HepG2 (cell line): ENCODE measurements around the gene SQSTM1. TPM values are rescaled to one million over a fixed set of nuclear protein-coding genes. Genes with fewer than 3 reads are reported as not detected.

Experiments used
- ATAC-seq: fragments of 200-7000 bp; cut with Tn5 transposase; 3 replicates; pipeline ENCODE4 v1.9.1; 2020; ENCODE audit warnings: mild to moderate bottlenecking, moderate library complexity
- BruUV-seq: library from RNA; stranded (reverse); fragments of 400-500 nt; replicated peaks from 2 replicates; lab custom pipeline; 2021; lab: Mats Ljungman, UMichigan
- CTCF ChIA-PET: fragments of 300-600 bp; formaldehyde crosslinking; extraction: SDS; loops from one replicate; lab custom pipeline; 2021; ENCODE audit warnings: low total read pairs, inconsistent platforms, low intra/inter-chr PET ratio; lab: Yijun Ruan, JAX
- POLR2A ChIA-PET: fragments of 350-600 bp; sonication (Branson Sonifier 250); formaldehyde crosslinking; loops from one replicate; lab custom pipeline; 2020; ENCODE audit warnings: antibody characterized with exemption, inconsistent platforms; lab: Yijun Ruan, JAX
- DNase-seq: peaks from one replicate; pipeline ENCODE4 v3.0.0-alpha.2; 2015; ENCODE audit warnings: low spot score
- FAIRE-seq: peaks from 3 replicates; lab custom pipeline; 2011; peaks lifted over from hg19 to GRCh38; lab: Jason Lieb, UNC
- H2AFZ ChIP-seq: one replicate; pipeline ENCODE4 v1.6.1; 2011; ENCODE audit warnings: low read length, inconsistent platforms
- H3K27ac ChIP-seq: fragments of 300-600 bp; 3 replicates; pipeline ENCODE4 v1.8.0; 2011; ENCODE audit warnings: mixed run types, mild to moderate bottlenecking, mixed read lengths, low read length, inconsistent platforms; ENCODE audit not compliant: insufficient read depth; ENCODE audit errors: extremely low read length
- H3K27me3 ChIP-seq, 2 experiments: fragments of 200-600 bp in 1 of 2; 2 replicates in 1 of 2; 3 replicates in 1 of 2; pipeline versions ENCODE4 v1.6.0 to v1.8.0; 2011; ENCODE audit warnings: low read length in 2 of 2, mild to moderate bottlenecking in 2 of 2, moderate library complexity in 2 of 2, inconsistent platforms in 1 of 2; ENCODE audit not compliant: insufficient read depth in 2 of 2, control insufficient read depth in 1 of 2
- H3K36me3 ChIP-seq, 2 experiments: fragments of 200-600 bp in 1 of 2; replicated peaks in 1 of 2; 2 replicates in 1 of 2; 3 replicates in 1 of 2; pipeline versions ENCODE4 v1.5.1 to v1.8.0; 2011; ENCODE audit warnings: low read length in 2 of 2, inconsistent platforms in 1 of 2; ENCODE audit not compliant: insufficient read depth in 2 of 2, control insufficient read depth in 1 of 2
- H3K4me1 ChIP-seq: 2 replicates; pipeline ENCODE4 v1.5.1; 2012; ENCODE audit warnings: low read length, inconsistent platforms; ENCODE audit not compliant: insufficient read depth
- H3K4me2 ChIP-seq: 2 replicates; pipeline ENCODE4 v1.6.0; 2011; ENCODE audit warnings: low read depth, low read length, inconsistent platforms
- H3K4me3 ChIP-seq, 3 experiments: fragments of 200-600 bp in 1 of 3; sonication (generic), shearing (Covaris generic) in 1 of 3; replicated peaks in 1 of 3; 2 replicates each; pipeline ENCODE4 v1.5.1; 2011 to 2016; ENCODE audit warnings: low read length in 3 of 3, inconsistent platforms in 2 of 3, low read depth in 2 of 3, mild to moderate bottlenecking in 2 of 3, control low read depth in 1 of 3, mixed read lengths in 1 of 3; ENCODE audit not compliant: insufficient read depth in 1 of 3
- H3K79me2 ChIP-seq: one replicate; pipeline ENCODE4 v1.6.1; 2011; ENCODE audit warnings: low read length, inconsistent platforms; ENCODE audit not compliant: insufficient read depth
- H3K9ac ChIP-seq: 2 replicates; pipeline ENCODE4 v1.6.0; 2011; ENCODE audit warnings: mild to moderate bottlenecking, low read depth, low read length, inconsistent platforms; ENCODE audit not compliant: insufficient read depth
- H3K9me3 ChIP-seq: 2 replicates; pipeline ENCODE4 v1.5.1; 2012; ENCODE audit warnings: mild to moderate bottlenecking, low read length
- H4K20me1 ChIP-seq: 2 replicates; pipeline ENCODE4 v1.6.0; 2011; ENCODE audit warnings: inconsistent platforms, mild to moderate bottlenecking, low read length, moderate library complexity; ENCODE audit not compliant: insufficient read depth
- ARID2 ChIP-seq: sonication (generic); formaldehyde crosslinking; IDR thresholded peaks from 2 replicates; pipeline ENCODE4 v1.8.1; 2022; ENCODE audit warnings: mild to moderate bottlenecking, missing genetic modification reagents, borderline replicate concordance
- CAMTA2 ChIP-seq: sonication (generic); formaldehyde crosslinking; IDR thresholded peaks from 2 replicates; pipeline ENCODE4 v1.4.0; 2020; ENCODE audit warnings: mild to moderate bottlenecking, missing genetic modification reagents, borderline replicate concordance
- CEBPG ChIP-seq: IDR thresholded peaks from 2 replicates; pipeline ENCODE4 v1.6.1; 2016
- CSRNP2 ChIP-seq: sonication (generic); formaldehyde crosslinking; conservative IDR thresholded peaks from 2 replicates; pipeline ENCODE4 v1.8.0; 2022; ENCODE audit warnings: low read depth, missing genetic modification reagents
- FOXP1 ChIP-seq, 2 experiments: fragments of 450-650 bp in 1 of 2; IDR thresholded peaks; 2 replicates each; pipeline ENCODE4 v1.6.1; 2017 to 2018; ENCODE audit warnings: antibody characterized with exemption in 1 of 2
- IKZF5 ChIP-seq: IDR thresholded peaks from 2 replicates; pipeline ENCODE4 v1.6.1; 2018; ENCODE audit warnings: missing genetic modification reagents, mild to moderate bottlenecking, missing compliant biosample characterization
- MAFG ChIP-seq: sonication (generic); formaldehyde crosslinking; IDR thresholded peaks from 2 replicates; pipeline ENCODE4 v1.5.1; 2020; ENCODE audit warnings: mild to moderate bottlenecking, missing genetic modification reagents
- MIXL1 ChIP-seq: IDR thresholded peaks from 2 replicates; pipeline ENCODE4 v1.6.1; 2016
- NR1H2 ChIP-seq: sonication (generic); formaldehyde crosslinking; IDR thresholded peaks from 2 replicates; pipeline ENCODE4 v1.8.1; 2022; ENCODE audit warnings: low read depth, missing genetic modification reagents, borderline replicate concordance
- PHF20 ChIP-seq: sonication (generic); formaldehyde crosslinking; IDR thresholded peaks from 2 replicates; pipeline ENCODE4 v1.5.0; 2020; ENCODE audit warnings: mild to moderate bottlenecking, missing genetic modification reagents
- RFX3 ChIP-seq: IDR thresholded peaks from 2 replicates; pipeline ENCODE4 v1.6.1; 2016; ENCODE audit warnings: missing biosample characterization, missing genetic modification reagents
- SNAPC2 ChIP-seq: sonication (generic); formaldehyde crosslinking; IDR thresholded peaks from 2 replicates; pipeline ENCODE4 v1.8.1; 2022; ENCODE audit warnings: mild to moderate bottlenecking, missing genetic modification reagents
- STAG1 ChIP-seq: sonication (generic); formaldehyde crosslinking; IDR thresholded peaks from 2 replicates; pipeline ENCODE4 v1.4.0; 2020; ENCODE audit warnings: missing genetic modification reagents
- THAP11 ChIP-seq: IDR thresholded peaks from 2 replicates; pipeline ENCODE4 v1.6.1; 2016; ENCODE audit warnings: missing biosample characterization, missing genetic modification reagents
- USF2 ChIP-seq, 2 experiments: sonication (generic) in 1 of 2; formaldehyde crosslinking in 1 of 2; IDR thresholded peaks; 2 replicates each; pipeline versions ENCODE4 v1.5.1 to v1.6.1; 2011 to 2020; ENCODE audit warnings: borderline replicate concordance in 1 of 2, low read depth in 1 of 2, low read length in 1 of 2, mild to moderate bottlenecking in 1 of 2, missing genetic modification reagents in 1 of 2, moderate library complexity in 1 of 2
- ZBTB7A ChIP-seq: sonication (generic); formaldehyde crosslinking; IDR thresholded peaks from 2 replicates; pipeline ENCODE4 v1.8.0; 2022; ENCODE audit warnings: mild to moderate bottlenecking, missing genetic modification reagents
- ZC3H13 ChIP-seq: sonication (generic); formaldehyde crosslinking; IDR thresholded peaks from 2 replicates; pipeline ENCODE4 v1.8.1; 2023; ENCODE audit warnings: mild to moderate bottlenecking, missing genetic modification reagents, moderate library complexity
- ZNF530 ChIP-seq: sonication (generic); formaldehyde crosslinking; IDR thresholded peaks from 2 replicates; pipeline ENCODE4 v1.5.0; 2020; ENCODE audit warnings: low read depth, mild to moderate bottlenecking, missing genetic modification reagents
- ZNF576 ChIP-seq: sonication (generic); formaldehyde crosslinking; IDR thresholded peaks from 2 replicates; pipeline ENCODE4 v1.4.0; 2020; ENCODE audit warnings: mild to moderate bottlenecking, missing genetic modification reagents
- ZNF781 ChIP-seq: sonication (generic); formaldehyde crosslinking; IDR thresholded peaks from 2 replicates; pipeline ENCODE4 v1.5.1; 2020; ENCODE audit warnings: borderline replicate concordance, mild to moderate bottlenecking, missing genetic modification reagents; ENCODE audit errors: not compliant biosample characterization
- WGBS: methylation state at CpG from one replicate; pipeline ENCODE4 v1.1.6; 2017; ENCODE audit warnings: low lambda C conversion rate; 5-methylcytosine and 5-hydroxymethylcytosine counted together
- in situ Hi-C: cut with HindIII; loops from 2 replicates; pipeline ENCODE4 v1.10.0; 2017; ENCODE audit warnings: low pct_unique_long_range_greater_than_20kb; ENCODE audit not compliant: extremely low pct_ligation_motif_present
- intact Hi-C: fragments of 100-400 bp; cut with micrococcal nuclease; formaldehyde crosslinking; loops from one replicate; pipeline ENCODE4 v1.10.0; 2022; ENCODE audit not compliant: unreplicated experiment
- polyA plus RNA-seq, 8 experiments: library from polyadenylated mRNA; depleted of rRNA in 3 of 8; stranded (reverse) in 7 of 8; unstranded in 1 of 8; fragments of >200 nt; fragmentation: Illumina TruSeq in 4 of 8; extraction: Trizol in 4 of 8; gene quantifications; 2 replicates each; pipeline versions ENCODE4 v1.2.1 to v1.2.3, GENCODE V29; 2011 to 2016; ENCODE audit warnings: low read depth in 4 of 8, missing spikeins in 1 of 8, mixed read lengths in 1 of 8; ENCODE audit not compliant: insufficient read depth in 1 of 8
- total RNA-seq, 5 experiments: library from RNA; depleted of rRNA; stranded (reverse); fragments of >200 nt; fragmentation: Illumina TruSeq; extraction: Trizol; gene quantifications; 2 replicates each; pipeline ENCODE4 v1.2.3, GENCODE V29; 2016; ENCODE audit warnings: low read depth in 1 of 5

Gene SQSTM1
- total and polyA plus RNA-seq, 2 of the 13 experiments (the other 11 are each of a cell fraction or from before 2014, with no cell fraction given) = 90.9 to 160 TPM

- Histone ChIP-seq H3K4me1 (no peaks in the 10 kb centered on the region), H3K9ac (no peak overlapping the region), H3K9me3 (no peaks in the 10 kb centered on the region), H3K79me2 (no peaks in the 10 kb centered on the region), H3K27me3 (no peaks in the 10 kb centered on the region), H2AFZ (no peak overlapping the region), H3K4me2 (no peak overlapping the region), H4K20me1 (no peaks in the 10 kb centered on the region), H3K4me3 (no peak overlapping the region)
- intact Hi-C loops = no loop called here
- DNase-seq = no peak
- ChIA-PET POLR2A (no interaction called here), CTCF (no interaction called here)
- no TSS peak for BruUV-seq
- TF ChIP-seq USF2 (IDR thresholded peaks at IDR 0.05; ENCODE audit: low read depth, low read length) (no peak), USF2 (CRISPR knock-in tag; IDR thresholded peaks at IDR 0.05; ENCODE audit: borderline replicate concordance) (no peak), THAP11 (no peak), ZC3H13 (CRISPR knock-in tag) (no peak), ZBTB7A (CRISPR knock-in tag) (no peak), MAFG (CRISPR knock-in tag) (no peak), PHF20 (CRISPR knock-in tag) (no peak), SNAPC2 (CRISPR knock-in tag) (no peak), CAMTA2 (CRISPR knock-in tag) (no peak), MIXL1 (CRISPR knock-in tag) (no peak), CSRNP2 (CRISPR knock-in tag) (no peak), ARID2 (CRISPR knock-in tag) (no peak), ZNF576 (CRISPR knock-in tag) (no peak), NR1H2 (CRISPR knock-in tag) (no peak), FOXP1 (IDR thresholded peaks at IDR 0.05) (no peak), FOXP1 (CRISPR knock-in tag; IDR thresholded peaks at IDR 0.05) (no peak), RFX3 (CRISPR knock-in tag) (no peak), ZNF781 (CRISPR knock-in tag) (no peak), ZNF530 (CRISPR knock-in tag) (no peak), STAG1 (CRISPR knock-in tag) (no peak), CEBPG (CRISPR knock-in tag) (no peak), IKZF5 (no peak)
- TF ChIP-seq, all 625 proteins: peak for 0
- FAIRE-seq (no peak), ATAC-seq (no peak)
- peaks cover 8 to 38% of the 10 kb centered on the region in 2 experiments; a peak in 4 of 5 replicates for H3K36me3 ChIP-seq
- H3K27ac ChIP-seq = no peak overlapping the region
- in situ Hi-C loops = no loop called here
- WGBS = 89% methylated on average over 3 of the region's 4 CpGs
These were observed 40.9 kb upstream of the SQSTM1 start for GRCh38 chr5:179779826-179780225.
